NCI-H345 treated with DMSO at 0.1 percent for 48 hours (cell line): Measurements from ENCODE around the gene CCDC198.

Source experiments
- DNase-seq: peaks from one replicate; lab custom pipeline; 2025; ENCODE audit not compliant: unreplicated experiment; lab: John Stamatoyannopoulos, UW

Gene CCDC198

DNA sequence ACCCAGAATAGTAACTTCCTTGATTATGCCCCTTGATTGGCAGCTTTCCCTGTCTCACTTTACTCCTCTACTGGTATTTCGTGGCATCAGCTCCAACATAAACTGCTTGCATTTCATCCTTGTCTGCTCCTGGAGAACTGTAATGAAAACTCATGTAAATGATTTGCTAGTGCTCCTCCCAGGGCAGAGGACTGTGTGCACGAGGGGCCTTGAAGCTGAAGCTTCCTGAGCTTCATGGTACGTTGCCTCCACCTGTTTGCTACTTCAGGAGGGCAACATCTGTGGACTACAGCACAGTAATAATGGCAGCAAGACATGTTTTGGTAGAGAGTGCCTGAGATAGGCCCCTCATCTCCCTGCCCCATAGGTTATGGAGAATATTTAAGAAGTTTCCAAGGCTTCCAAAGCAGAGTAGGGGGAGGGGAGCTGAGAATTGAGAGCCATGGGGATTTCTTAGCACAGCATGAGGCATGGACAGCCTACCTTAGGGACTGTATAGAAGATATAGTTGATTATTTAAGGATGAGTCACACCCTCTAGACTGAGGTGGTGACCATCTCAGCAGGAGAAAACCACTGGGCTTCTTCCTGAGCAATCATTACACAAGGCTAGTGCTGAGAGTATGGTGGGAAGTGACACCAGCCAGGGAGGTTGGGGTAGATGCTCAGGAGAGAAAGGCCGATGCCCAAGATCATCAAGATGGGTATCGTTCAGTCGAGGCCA, 29.5 kb downstream of the CCDC198 start:
- no peak for DNase-seq

DNA sequence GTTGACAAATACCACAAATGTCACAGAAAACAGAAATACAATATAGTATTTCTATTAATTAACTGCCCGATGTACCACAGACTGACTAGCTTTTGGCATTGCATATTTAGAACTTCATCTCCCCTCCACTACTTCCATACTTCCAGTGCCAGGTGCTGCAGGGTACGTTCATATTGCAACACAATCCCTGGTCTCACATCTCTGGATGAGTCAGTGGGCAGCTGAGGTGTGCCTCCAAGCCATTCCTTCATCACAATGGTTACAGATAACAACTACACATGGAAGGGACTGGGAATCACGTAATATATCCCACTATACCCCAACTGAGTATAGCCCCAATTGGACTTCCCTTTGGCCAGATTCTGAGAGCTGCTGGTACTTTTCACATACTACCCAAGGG, 31.1 kb downstream of the CCDC198 start:
- DNase-seq: no peak

DNA sequence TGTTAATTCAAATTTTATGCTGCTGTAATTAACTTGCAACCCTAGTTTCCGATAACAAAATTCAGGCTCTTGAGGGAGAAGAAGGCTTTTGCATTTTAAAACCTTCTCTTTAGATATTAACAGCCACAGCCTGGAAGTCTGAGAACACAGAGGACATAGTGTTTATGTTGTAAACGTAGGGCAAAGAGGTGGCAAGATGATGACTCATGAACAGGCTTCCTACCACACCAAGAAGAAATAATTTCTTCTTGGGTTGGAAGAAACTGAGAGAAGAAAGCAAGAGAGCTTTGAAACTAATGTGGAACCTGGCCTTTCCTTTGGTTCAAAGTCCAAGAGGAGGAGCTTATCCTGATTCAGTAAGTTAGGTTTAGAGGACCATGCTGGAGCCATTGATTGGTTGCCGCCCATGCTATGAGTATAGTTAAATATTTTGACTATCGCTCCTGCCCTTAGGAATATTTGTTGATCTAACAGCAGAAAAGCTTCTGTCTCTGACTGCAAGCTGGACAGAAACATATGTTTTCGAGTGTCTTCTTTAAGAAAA, 31.8 kb downstream of the CCDC198 start:
- no peak for DNase-seq

- no peak for DNase-seq
Observed at GRCh38 chr14:57435923-57436322, 57.7 kb downstream of the CCDC198 start.

GRCh38 chr14:57420986-57421385, 72.7 kb downstream of the CCDC198 start:
- no peak for DNase-seq

GRCh38 chr14:57420033-57420432, 73.6 kb downstream of the CCDC198 start:
- DNase-seq: no peak
